HEK293T (cell line): Measurements from ENCODE around the gene AQP12A.
"Not testable (repeated sequence)": the region's sequence is repeated elsewhere in the genome, so short reads cannot be mapped to it uniquely, and the experiment has no call there.

Source experiments
- CTCF ChIA-PET: fragments of 350-600 bp; formaldehyde crosslinking; extraction: SDS; loops from one replicate; lab custom pipeline; 2021; ENCODE audit warnings: antibody characterized with exemption, inconsistent platforms; lab: Yijun Ruan, JAX
- POLR2A ChIA-PET: fragments of 350-600 bp; formaldehyde crosslinking; extraction: SDS; loops from one replicate; lab custom pipeline; 2020; ENCODE audit warnings: antibody characterized with exemption, inconsistent platforms; lab: Yijun Ruan, JAX
- DNase-seq: peaks from one replicate; pipeline ENCODE4 v3.0.0; 2012; ENCODE audit warnings: mixed read lengths; ENCODE audit errors: extremely low spot score
- ARNT ChIP-seq: fragments of 450-650 bp; IDR thresholded peaks from 2 replicates; pipeline ENCODE4 v1.6.1; 2017; ENCODE audit warnings: mild to moderate bottlenecking
- BHLHE40 ChIP-seq: fragments of 450-650 bp; IDR thresholded peaks from 2 replicates; pipeline ENCODE4 v1.6.1; 2016; ENCODE audit warnings: mild to moderate bottlenecking, moderate library complexity, borderline replicate concordance
- CTBP1 ChIP-seq: fragments of 450-650 bp; IDR thresholded peaks from 2 replicates; pipeline ENCODE4 v1.6.1; 2016; ENCODE audit warnings: borderline replicate concordance
- ELF4 ChIP-seq: fragments of 450-650 bp; IDR thresholded peaks from 2 replicates; pipeline ENCODE4 v1.6.1; 2017; ENCODE audit warnings: antibody characterized with exemption
- FOXA1 ChIP-seq: fragments of 450-650 bp; IDR thresholded peaks from 2 replicates; pipeline ENCODE4 v1.6.1; 2016; ENCODE audit warnings: mild to moderate bottlenecking
- FOXK2 ChIP-seq: fragments of 450-650 bp; IDR thresholded peaks from 2 replicates; pipeline ENCODE4 v1.6.1; 2016; ENCODE audit warnings: mild to moderate bottlenecking
- FOXM1 ChIP-seq: fragments of 450-650 bp; IDR thresholded peaks from 2 replicates; pipeline ENCODE4 v1.6.1; 2017; ENCODE audit warnings: mild to moderate bottlenecking, borderline replicate concordance
- HDGF ChIP-seq: fragments of 450-650 bp; IDR thresholded peaks from 2 replicates; pipeline ENCODE4 v1.6.1; 2017; ENCODE audit warnings: antibody characterized with exemption, borderline replicate concordance
- L3MBTL2 ChIP-seq: fragments of 450-650 bp; conservative IDR thresholded peaks from 2 replicates; pipeline ENCODE4 v1.6.1; 2016; ENCODE audit warnings: mild to moderate bottlenecking
- LEF1 ChIP-seq: fragments of 450-650 bp; IDR thresholded peaks from 2 replicates; pipeline ENCODE4 v1.6.1; 2017; ENCODE audit warnings: mild to moderate bottlenecking, borderline replicate concordance
- NFRKB ChIP-seq: fragments of 450-650 bp; IDR thresholded peaks from 2 replicates; pipeline ENCODE4 v1.6.1; 2016; ENCODE audit warnings: mild to moderate bottlenecking, moderate library complexity
- SP1 ChIP-seq: fragments of 450-650 bp; IDR thresholded peaks from 2 replicates; pipeline ENCODE4 v1.6.1; 2017
- TARDBP ChIP-seq: fragments of 450-650 bp; IDR thresholded peaks from 2 replicates; pipeline ENCODE4 v1.6.1; 2016

The AQP12A gene

GRCh38 chr2:240672701-240673190, 18.9 kb upstream of the AQP12A start:
- POLR2A ChIA-PET = no interaction called here
- TF ChIP-seq ELF4 (no peak), FOXM1 (no peak), L3MBTL2 (no peak), HDGF (no peak), CTBP1 (no peak), FOXK2 (no peak), ARNT (no peak), TARDBP (no peak), LEF1 (no peak), NFRKB (no peak)
- DNase-seq = no peak
- CTCF ChIA-PET = no interaction called here

- POLR2A ChIA-PET, DNase-seq, CTCF ChIA-PET: not testable (repeated sequence)
Observed at GRCh38 chr2:240674461-240675184, 17.0 kb upstream of the AQP12A start.

DNA sequence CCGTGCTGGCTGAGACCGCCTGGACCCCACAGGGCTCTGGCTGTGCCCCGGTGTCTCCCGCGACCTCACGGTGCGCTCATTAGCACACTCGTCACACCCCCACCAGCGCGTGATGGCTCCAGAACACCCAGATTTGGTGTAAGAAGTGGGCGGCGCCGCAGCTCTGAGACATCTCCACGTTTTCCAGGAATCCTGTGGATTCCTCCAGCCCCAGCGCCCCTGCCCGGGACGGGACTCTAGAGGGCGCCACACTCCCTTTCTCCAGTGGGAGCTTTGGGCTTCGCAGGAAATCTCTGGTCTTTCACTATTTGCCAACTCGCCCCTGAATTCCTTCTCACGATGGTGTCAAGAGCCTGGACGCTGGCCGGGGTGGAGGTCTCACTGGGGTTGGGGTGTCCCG, 16.3 kb upstream of the AQP12A start:
- POLR2A ChIA-PET, DNase-seq, CTCF ChIA-PET: not testable (repeated sequence)

GRCh38 chr2:240678043-240678442, 13.6 kb upstream of the AQP12A start:
- POLR2A ChIA-PET, DNase-seq, CTCF ChIA-PET: not testable (repeated sequence)

DNA sequence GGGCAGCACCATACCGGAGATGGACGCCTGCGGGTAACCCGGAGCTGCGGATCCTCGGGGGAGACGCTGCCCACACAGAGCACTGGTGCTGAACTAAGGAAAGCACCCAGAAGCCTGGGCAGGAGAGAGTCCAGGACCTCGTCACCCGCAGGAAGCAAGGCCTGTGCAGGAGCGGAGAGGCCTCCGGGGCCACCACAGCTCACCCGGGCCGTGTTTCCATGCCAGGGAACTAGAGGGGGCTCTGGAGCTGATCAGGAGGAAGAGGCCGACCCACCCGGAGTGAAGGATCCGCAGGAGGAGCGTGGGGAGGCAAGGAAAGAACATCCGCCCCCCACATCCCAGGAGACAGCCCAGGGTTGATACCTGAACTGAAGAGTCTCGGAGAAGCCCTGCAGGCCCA, 12.8 kb upstream of the AQP12A start:
- POLR2A ChIA-PET, DNase-seq, CTCF ChIA-PET: not testable (repeated sequence)

GRCh38 chr2:240680185-240680584, 11.5 kb upstream of the AQP12A start:
- CTCF ChIA-PET, POLR2A ChIA-PET, DNase-seq: not testable (repeated sequence)

- POLR2A ChIA-PET, DNase-seq, CTCF ChIA-PET: not testable (repeated sequence)
Observed at GRCh38 chr2:240682431-240683224, 9.0 kb upstream of the AQP12A start, which contains the start of gene AQP12B. AQP12B (minus strand) TSS chr2:240682885; CDS start chr2:240682837, 48 bp downstream.

DNA sequence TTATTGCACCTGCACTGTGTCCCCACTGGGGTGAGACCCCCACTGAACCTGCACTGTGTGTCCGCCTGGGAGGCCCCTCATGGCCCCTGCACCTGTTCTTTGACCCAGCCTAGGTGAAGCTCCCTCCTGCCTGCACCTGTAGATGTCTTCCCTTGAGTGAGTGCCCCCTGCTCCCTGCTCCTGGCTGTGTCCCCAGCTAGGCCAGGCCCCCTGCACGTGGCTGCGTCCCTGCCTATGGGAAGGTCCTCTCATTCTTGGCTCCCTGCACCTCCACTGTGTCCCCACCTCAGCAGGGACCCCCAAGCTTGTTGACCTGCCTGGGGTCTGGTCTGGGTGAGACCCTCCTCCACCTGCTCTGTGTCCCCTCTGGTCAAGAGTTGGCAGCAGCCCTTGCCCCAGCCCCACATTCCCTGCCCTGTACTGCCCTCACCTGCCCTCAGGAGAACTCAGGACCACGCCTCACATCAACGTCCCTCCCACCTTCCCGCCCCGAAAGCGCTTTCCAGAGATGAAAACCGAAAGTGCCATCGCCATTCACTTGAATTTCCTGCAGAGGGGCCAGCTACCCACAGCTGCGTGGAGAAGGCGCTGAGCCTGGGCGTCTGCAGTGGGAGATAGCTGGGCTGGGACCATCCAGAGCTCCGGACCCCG, 8.2 kb upstream of the AQP12A start:
- CTCF ChIA-PET, POLR2A ChIA-PET: not testable (repeated sequence)

DNA sequence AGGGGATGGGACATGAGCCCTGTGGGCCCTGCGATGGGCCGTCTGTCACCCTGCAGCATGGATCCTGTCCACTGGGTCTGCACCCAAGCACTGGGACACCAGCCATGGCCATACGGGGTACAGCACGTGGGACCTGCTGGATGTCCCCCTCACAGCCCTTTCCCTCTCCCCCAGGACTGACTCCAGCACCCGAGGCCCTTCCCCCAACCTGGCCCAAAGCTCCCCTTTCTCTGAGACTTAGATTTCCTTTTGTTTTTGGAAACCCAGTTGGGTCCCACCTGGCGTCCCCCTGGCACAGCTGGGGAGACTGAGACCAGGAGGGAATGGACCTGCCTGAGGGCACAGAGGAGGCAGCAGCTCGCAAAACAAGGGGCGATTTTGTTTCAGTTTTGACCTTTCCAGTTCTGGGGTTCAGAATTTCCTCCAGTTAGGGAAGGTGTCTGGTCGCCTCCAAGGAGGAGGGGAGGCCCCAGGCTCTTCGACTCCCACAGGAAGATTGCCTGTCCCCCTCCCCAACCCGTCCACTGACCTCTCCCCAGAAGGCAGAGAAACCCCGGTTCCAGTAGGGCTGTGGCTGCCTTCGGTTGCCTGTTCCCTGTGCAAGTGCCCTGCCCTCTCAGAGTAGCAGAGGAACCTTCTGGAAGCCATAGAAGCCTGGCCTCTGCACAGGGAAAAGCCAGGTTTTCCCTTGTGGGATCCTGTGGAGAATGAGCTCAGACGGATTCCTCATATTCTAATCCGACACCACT, 7.5 kb upstream of the AQP12A start:
- DNase-seq, POLR2A ChIA-PET: not testable (repeated sequence)
- CTCF ChIA-PET = interaction anchor here (1.2 kb wide), 1 partner anchor 156 kb away, joined by 5 read pairs; no protein-coding TSS in a partner anchor

More for the DNA sequence above, 8.2 kb upstream of the AQP12A start:
- DNase-seq = not testable (repeated sequence)

DNA sequence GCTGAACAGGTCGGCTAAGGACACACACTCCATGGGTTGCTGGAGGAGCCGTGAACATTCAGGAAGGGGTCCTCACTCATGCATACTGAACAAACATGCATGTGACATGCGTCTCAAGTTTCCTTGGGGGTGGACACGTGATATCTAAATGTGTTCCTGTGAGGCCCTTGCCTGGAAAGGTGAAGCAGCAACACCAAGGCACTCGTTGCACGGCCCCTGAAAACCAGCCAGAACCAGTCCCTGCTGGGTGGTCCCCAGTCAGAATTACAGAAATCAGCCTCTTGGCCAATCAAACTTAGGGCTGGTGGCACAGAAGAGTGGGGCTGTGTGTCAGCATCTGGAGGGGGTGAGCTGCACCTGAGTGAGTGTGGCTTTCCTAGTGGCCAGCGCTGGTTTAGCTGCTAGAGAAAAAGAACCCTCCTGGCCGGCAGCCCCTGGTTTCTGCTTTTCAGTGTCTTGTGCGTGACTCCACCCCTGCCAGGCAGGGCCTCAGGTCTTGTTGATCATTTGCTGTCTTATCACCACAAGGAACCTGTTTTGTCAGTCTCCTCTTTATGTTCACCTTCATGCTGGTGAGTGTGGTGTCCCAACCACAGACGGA, 5.8 kb upstream of the AQP12A start:
- POLR2A ChIA-PET = no interaction called here
- TF ChIP-seq FOXM1 = no peak
- no peak for TF ChIP-seq FOXK2
- TF ChIP-seq SP1 = no peak
- TF ChIP-seq TARDBP = no peak
- no peak for TF ChIP-seq FOXA1
- TF ChIP-seq BHLHE40 = no peak
- no peak for TF ChIP-seq HDGF
- CTCF ChIA-PET = interaction anchor here (1.2 kb wide), 1 partner anchor 154 kb away, joined by 5 read pairs; no protein-coding TSS in a partner anchor
- DNase-seq = no peak
